Measurements from ENCODE around the gene CTR9. TPM values are rescaled to one million over a fixed set of nuclear protein-coding genes. Genes with fewer than 3 reads are reported as not detected.

The CTR9 gene
- total and polyA plus RNA-seq, 2 of the 13 experiments (the other 11 are each of a cell fraction or from before 2014, with no cell fraction given), result 6.6 to 22.1 TPM

DNA sequence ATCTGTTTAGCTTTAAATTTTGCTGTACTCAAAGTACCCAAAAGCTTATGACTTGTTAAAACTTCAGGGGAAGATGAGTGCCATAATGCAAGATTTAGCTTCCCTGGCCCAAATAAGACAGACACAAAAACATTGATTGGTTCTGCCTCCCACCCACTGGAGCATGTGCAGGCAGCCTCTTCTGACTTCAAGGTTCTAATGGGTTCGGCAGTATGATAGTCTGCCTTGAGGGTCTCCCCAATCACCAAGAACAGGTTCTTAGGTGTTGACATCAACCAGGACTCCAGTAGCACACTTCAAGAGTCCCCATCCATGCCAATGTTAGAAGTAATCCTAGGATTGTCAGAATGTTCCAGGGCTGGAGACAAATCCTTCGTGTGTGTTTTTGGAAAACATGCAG, 45.1 kb downstream of the CTR9 start:
- Histone ChIP-seq H2AFZ (ENCODE audit: low read length) (no peak overlapping the region), H3K27me3 (ENCODE audit: control insufficient read depth in 1 of 2, insufficient read depth in 2 of 2, low read length in 2 of 2) (peaks cover 0 to 9% of the 10 kb centered on the region in 2 experiments; a peak in 3 of 5 replicates), H3K27ac (ENCODE audit: extremely low read length, insufficient read depth, low read length) (no peak overlapping the region), H3K4me1 (ENCODE audit: insufficient read depth, low read length) (peaks cover 10% of the 10 kb centered on the region; the same call in 1 of the 2 replicates), H4K20me1 (ENCODE audit: insufficient read depth, low read length) (peaks cover 14% of the 10 kb centered on the region; the same call in 1 of the 2 replicates), H3K79me2 (ENCODE audit: insufficient read depth, low read length) (no peaks in the 10 kb centered on the region), H3K4me2 (ENCODE audit: low read depth, low read length) (no peak overlapping the region), H3K4me3 (replicated peaks in 1 of 3; ENCODE audit: insufficient read depth in 1 of 3, low read depth in 2 of 3, low read length in 3 of 3) (no peak overlapping the region), H3K9me3 (ENCODE audit: low read length) (no peaks in the 10 kb centered on the region), H3K9ac (ENCODE audit: insufficient read depth, low read depth, low read length) (no peak overlapping the region), H3K36me3 (replicated peaks in 1 of 2; ENCODE audit: control insufficient read depth in 1 of 2, insufficient read depth in 2 of 2, low read length in 2 of 2) (peaks cover 13 to 48% of the 10 kb centered on the region in 2 experiments)
- BruUV-seq (replicated peaks), result no TSS peak
- FAIRE-seq, result no peak
- ChIA-PET POLR2A (interaction anchor here (1.5 to 6.6 kb wide), 3 partner anchors 9 to 62 kb away, joined by 4 to 104 read pairs (median 13); partner anchors contain the start of genes EIF4G2 and ZBED5), CTCF (ENCODE audit: low intra/inter-chr PET ratio, low total read pairs) (no interaction called here)
- ATAC-seq, result no peak
- intact Hi-C loops (cut with micrococcal nuclease; ENCODE audit: unreplicated experiment) (no loop called here), in situ Hi-C loops (cut with HindIII; ENCODE audit: extremely low pct_ligation_motif_present, low pct_unique_long_range_greater_than_20kb) (no loop called here)
- WGBS (ENCODE audit: low lambda C conversion rate), result 100% methylated on average over 2 of the region's 2 CpGs
- TF ChIP-seq RBM22 (optimal IDR thresholded peaks at IDR 0.05; ENCODE audit: low read length), result peak; percentile 99
- TF ChIP-seq RBFOX2 (IDR thresholded peaks at IDR 0.05; ENCODE audit: low read depth, low read length), result peak; percentile 57; the same call in 1 of the 2 replicates
- peak; percentile 85; the same call in 1 of the 2 replicates for TF ChIP-seq POLR2AphosphoS2 (IDR thresholded peaks at IDR 0.05; ENCODE audit: low read depth, low read length)
- peak; percentile 54; the same call in 1 of the 2 replicates for TF ChIP-seq POLR2AphosphoS5 (IDR thresholded peaks at IDR 0.05; ENCODE audit: low read depth, low read length)
- peak; percentile 81 for TF ChIP-seq POLR2G (IDR thresholded peaks at IDR 0.05; ENCODE audit: low read depth, low read length)
- no peak for TF ChIP-seq EZH2 (conservative IDR thresholded peaks at IDR 0.05; ENCODE audit: low read depth, low read length)
- no peak for TF ChIP-seq BRCA1 (CRISPR knock-in tag; IDR thresholded peaks at IDR 0.05)
- TF ChIP-seq, protein P1, sequence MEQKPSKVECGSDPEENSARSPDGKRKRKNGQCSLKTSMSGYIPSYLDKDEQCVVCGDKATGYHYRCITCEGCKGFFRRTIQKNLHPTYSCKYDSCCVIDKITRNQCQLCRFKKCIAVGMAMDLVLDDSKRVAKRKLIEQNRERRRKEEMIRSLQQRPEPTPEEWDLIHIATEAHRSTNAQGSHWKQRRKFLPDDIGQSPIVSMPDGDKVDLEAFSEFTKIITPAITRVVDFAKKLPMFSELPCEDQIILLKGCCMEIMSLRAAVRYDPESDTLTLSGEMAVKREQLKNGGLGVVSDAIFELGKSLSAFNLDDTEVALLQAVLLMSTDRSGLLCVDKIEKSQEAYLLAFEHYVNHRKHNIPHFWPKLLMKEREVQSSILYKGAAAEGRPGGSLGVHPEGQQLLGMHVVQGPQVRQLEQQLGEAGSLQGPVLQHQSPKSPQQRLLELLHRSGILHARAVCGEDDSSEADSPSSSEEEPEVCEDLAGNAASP (CRISPR knock-in tag; IDR thresholded peaks at IDR 0.05; ENCODE audit: borderline replicate concordance), result no peak
- TF ChIP-seq ARID2 (CRISPR knock-in tag; IDR thresholded peaks at IDR 0.05; ENCODE audit: borderline replicate concordance), result 0 out of 2 replicates have a peak, but pooled peaks have one; percentile 36
- TF ChIP-seq PAF1 (CRISPR knock-in tag; IDR thresholded peaks at IDR 0.05), result peak; percentile 86
- TF ChIP-seq, protein P2, sequence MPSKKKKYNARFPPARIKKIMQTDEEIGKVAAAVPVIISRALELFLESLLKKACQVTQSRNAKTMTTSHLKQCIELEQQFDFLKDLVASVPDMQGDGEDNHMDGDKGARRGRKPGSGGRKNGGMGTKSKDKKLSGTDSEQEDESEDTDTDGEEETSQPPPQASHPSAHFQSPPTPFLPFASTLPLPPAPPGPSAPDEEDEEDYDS (CRISPR knock-in tag; IDR thresholded peaks at IDR 0.05), result no peak
- peak; percentile 79; the same call in 1 of the 2 replicates for TF ChIP-seq ZC3H4 (CRISPR knock-in tag; IDR thresholded peaks at IDR 0.05; ENCODE audit: borderline replicate concordance)
- no peak for DNase-seq (ENCODE audit: low spot score)

All from HepG2 (cell line).